HFF-Myc (cell line): ENCODE measurements around the gene PCSK6.
A peak's percentile ranks its signal among the peaks of the same experiment; 100 is the strongest.

Source experiments
- DNase-seq: peaks from one replicate; pipeline ENCODE4 v3.0.0-alpha.2; 2011; ENCODE audit warnings: low read depth; ENCODE audit errors: extremely low read depth
- H3K4me3 ChIP-seq: replicated peaks from 2 replicates; pipeline ENCODE4 v1.5.1; 2011; ENCODE audit warnings: low read depth, mild to moderate bottlenecking, control low read depth, low read length
- TF ChIP-seq, protein P1 (sequence below): IDR thresholded peaks from 2 replicates; pipeline ENCODE4 v1.5.1; 2012; ENCODE audit warnings: mild to moderate bottlenecking, low read depth, low read length, control low read depth; ENCODE audit errors: missing control alignments

The PCSK6 gene

GRCh38 chr15:101267320-101268104 is 222.0 kb downstream of the PCSK6 start:
- TF ChIP-seq, protein P1, sequence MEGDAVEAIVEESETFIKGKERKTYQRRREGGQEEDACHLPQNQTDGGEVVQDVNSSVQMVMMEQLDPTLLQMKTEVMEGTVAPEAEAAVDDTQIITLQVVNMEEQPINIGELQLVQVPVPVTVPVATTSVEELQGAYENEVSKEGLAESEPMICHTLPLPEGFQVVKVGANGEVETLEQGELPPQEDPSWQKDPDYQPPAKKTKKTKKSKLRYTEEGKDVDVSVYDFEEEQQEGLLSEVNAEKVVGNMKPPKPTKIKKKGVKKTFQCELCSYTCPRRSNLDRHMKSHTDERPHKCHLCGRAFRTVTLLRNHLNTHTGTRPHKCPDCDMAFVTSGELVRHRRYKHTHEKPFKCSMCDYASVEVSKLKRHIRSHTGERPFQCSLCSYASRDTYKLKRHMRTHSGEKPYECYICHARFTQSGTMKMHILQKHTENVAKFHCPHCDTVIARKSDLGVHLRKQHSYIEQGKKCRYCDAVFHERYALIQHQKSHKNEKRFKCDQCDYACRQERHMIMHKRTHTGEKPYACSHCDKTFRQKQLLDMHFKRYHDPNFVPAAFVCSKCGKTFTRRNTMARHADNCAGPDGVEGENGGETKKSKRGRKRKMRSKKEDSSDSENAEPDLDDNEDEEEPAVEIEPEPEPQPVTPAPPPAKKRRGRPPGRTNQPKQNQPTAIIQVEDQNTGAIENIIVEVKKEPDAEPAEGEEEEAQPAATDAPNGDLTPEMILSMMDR, result no peak
- H3K4me3 ChIP-seq, result no peak overlapping the region
- peak; percentile 51 for DNase-seq

DNA sequence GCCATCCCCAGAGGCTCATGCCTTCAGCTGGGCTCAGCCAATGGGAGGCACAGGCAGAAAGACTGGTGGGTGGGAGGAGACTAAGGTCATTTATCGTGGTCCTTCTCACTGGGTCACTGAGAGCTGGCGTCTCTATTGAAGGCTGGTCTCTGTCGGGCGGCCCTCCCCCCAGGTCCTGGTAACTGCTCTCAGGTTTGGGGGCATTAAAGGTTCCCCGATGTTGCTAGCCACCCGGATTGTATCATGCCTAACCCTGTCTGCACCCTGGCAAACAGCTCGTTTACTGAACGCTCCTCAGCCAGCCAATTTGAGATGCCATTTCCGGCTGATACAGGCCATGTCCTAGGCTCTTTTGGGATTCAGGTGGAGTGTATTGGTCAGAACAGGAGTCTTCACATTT is 222.7 kb downstream of the PCSK6 start:
- TF ChIP-seq, protein P1, result no peak
- no peak overlapping the region for H3K4me3 ChIP-seq
- no peak for DNase-seq

DNA sequence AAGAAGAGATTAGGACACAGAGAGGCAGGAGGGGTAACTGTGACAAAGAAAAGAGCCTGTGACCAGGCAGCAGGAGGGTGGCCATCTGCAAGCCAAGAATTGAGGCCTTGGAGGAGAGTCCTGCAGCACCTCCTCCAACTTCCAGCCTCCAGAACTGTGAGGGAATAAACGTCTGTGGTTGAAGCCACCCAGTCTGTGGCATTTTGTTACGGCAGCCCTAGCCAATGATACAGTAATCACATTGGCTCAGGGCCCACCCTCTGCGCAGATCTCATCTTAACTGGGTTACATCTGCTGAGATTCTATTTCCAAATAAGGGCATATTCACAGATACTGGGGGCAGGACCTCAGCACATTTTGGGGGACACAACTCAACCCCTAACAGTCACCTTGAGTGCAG is 223.5 kb downstream of the PCSK6 start:
- TF ChIP-seq, protein P1, result no peak
- H3K4me3 ChIP-seq, result no peak overlapping the region
- DNase-seq, result no peak

- DNase-seq, result no peak
- no peak overlapping the region for H3K4me3 ChIP-seq
- TF ChIP-seq, protein P1, result no peak
Measured at GRCh38 chr15:101264911-101265641, 224.4 kb downstream of the PCSK6 start.

- DNase-seq, result no peak
- H3K4me3 ChIP-seq, result no peak overlapping the region
- TF ChIP-seq, protein P1, result no peak
Measured at GRCh38 chr15:101264011-101264410, 225.5 kb downstream of the PCSK6 start.

DNA sequence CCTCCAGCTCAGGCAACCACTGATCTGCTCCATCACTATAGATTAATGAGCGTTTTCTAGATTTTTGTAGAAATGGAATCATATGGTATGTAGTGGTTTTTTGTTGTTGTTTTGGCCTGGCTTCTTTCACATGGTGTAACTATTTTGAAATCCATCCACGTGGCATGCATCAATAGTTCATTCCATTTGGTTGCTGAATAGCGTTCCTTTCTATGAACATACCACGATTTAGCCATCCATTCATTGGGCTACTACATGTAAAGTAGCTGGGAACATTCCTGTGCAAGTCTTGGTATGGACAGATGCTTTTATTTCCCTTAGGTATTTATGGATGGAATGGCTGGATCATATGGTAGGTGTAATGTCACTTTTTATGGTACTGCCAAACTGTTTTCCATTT is 227.0 kb downstream of the PCSK6 start:
- no peak overlapping the region for H3K4me3 ChIP-seq
- no peak for DNase-seq
- TF ChIP-seq, protein P1, result no peak
